ENCODE data around the gene TOMT. TPM values are rescaled to one million over a fixed set of nuclear protein-coding genes. Genes with fewer than 3 reads are reported as not detected.
A peak's percentile ranks its signal among the peaks of the same experiment; 100 is the strongest.

The TOMT gene
- total RNA-seq, 1 experiment from 2014 or later, result not detected

DNA sequence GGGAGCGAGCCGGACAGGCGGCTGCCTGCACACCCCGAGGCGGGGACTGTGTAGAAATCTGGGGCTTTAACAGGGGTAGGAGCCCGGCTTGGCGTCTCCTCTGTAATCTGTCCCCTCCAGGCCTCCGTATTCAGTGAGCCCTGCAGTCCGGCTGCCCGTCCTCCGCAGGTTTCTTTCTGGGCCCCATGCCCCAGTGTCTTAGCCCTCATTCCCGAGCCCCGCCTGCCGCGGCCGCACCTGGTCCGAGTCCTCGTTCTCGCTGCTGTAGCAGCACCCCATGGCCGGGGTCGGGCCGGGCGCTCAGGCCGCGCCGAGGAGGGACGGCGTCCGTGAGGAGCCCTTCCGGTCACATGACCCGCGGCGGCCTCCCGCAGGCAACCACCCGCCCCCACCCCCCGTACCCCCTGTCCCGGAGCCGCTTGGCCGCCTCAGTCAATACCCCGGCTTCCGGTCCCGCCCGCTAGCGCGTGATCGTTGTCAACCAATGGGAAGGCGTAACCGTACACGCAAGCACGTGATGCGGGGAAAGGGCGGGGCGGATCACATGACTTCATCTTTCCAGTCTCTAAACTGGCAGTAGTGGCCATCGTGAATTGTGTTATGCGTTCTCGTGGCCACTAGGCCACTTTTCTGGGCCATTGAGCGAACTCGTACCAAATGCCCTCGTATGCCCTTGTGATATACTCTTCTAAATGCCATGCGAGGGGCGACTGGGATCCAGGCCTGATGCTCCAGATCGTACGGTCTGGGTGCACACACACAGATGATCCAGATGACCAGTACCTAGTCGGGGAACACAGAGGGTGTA is 2.6 kb upstream of the TOMT start, which contains the start of gene LAMTOR1:
TSS of gene LAMTOR1 (minus strand) at position 352 of the 808 bp plus-strand sequence. CDS start at position 279, 73 bp downstream.
- Mint-ChIP-seq H3K27me3 (ENCODE audit: unreplicated experiment) (no peaks in the 10 kb centered on the region), H3K27ac (ENCODE audit: unreplicated experiment) (peak within 1 kb of the TSS; percentile 71), H3K4me1 (ENCODE audit: low read depth, unreplicated experiment) (peaks cover 20% of the 10 kb centered on the region), H3K36me3 (ENCODE audit: insufficient read depth, unreplicated experiment) (peaks cover 36% of the 10 kb centered on the region), H3K4me3 (ENCODE audit: low read depth, unreplicated experiment) (peak within 1 kb of the TSS; percentile 75), H3K9me3 (ENCODE audit: low read depth, unreplicated experiment) (no peaks in the 10 kb centered on the region)
- TF ChIP-seq, protein P1, sequence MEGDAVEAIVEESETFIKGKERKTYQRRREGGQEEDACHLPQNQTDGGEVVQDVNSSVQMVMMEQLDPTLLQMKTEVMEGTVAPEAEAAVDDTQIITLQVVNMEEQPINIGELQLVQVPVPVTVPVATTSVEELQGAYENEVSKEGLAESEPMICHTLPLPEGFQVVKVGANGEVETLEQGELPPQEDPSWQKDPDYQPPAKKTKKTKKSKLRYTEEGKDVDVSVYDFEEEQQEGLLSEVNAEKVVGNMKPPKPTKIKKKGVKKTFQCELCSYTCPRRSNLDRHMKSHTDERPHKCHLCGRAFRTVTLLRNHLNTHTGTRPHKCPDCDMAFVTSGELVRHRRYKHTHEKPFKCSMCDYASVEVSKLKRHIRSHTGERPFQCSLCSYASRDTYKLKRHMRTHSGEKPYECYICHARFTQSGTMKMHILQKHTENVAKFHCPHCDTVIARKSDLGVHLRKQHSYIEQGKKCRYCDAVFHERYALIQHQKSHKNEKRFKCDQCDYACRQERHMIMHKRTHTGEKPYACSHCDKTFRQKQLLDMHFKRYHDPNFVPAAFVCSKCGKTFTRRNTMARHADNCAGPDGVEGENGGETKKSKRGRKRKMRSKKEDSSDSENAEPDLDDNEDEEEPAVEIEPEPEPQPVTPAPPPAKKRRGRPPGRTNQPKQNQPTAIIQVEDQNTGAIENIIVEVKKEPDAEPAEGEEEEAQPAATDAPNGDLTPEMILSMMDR (IDR thresholded peaks at IDR 0.05; ENCODE audit: unreplicated experiment), result no peak
- CTCF ChIA-PET, result no interaction called here
- intact Hi-C loops (cut with micrococcal nuclease; ENCODE audit: unreplicated experiment), result no loop called here
- BruUV-seq (replicated peaks), result no TSS peak
- DNase-seq, result peak; percentile 98

DNA sequence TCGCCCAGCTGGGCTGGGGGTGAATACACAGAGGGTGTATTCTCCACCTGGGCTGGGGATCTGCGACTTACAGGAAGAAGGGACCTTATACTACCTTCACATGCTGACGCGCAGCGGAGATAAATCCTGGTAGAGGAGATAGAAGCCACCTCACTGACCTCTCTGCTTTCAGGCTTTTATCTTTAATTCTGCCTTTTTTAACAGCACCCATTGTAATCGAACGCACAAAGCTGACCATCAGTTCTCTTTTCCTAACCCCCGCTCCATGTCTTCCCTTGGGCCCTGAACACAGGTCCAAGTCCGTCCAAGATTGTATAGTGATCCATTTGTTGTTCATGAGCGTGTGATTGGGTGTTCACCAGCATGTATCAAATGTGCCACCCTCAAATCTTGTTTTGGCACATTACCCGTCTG is 2.0 kb upstream of the TOMT start:
- intact Hi-C loops (cut with micrococcal nuclease; ENCODE audit: unreplicated experiment), result no loop called here
- TSS peak; percentile 72 for BruUV-seq (replicated peaks)
- DNase-seq, result no peak

DNA sequence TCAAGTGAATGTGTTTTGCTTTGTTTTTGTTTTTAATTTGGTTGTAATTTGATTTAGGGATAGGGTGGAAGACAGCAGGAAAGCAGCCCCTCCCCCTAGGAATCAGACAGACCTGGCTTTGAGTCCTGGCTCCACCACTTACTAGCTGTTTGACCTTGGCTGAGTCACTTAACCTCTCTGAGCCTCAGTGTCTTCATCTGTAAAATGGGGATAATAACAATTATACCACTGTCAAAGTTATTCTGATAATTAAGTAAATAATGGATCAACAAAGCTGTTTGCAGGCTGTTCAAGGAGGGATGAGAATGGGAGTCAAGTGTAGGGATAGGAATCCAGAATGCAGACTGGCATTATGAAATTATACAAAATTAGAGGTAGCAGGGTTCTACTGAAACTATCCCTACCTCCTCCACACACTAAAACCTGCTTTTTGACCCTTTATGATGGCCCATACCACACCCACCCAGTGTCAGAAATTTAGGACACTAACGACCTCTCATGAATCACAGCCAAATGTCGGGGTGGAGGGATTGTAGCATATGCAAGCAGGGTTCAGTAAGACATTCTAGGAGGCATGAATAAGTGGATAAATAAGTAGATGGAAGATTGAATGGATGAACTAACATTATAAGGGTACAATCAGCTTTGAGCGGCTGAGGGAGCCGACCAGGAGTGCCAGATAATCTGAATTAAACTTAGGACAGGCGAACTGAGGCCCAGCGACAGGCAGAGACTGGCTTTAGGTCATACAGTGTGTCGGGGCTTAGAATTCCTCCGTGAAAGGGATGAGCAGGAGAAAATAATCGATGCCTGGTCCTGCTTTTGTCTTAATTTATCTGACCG is 5.8 kb downstream of the TOMT start:
- Mint-ChIP-seq H3K9me3 (ENCODE audit: low read depth, unreplicated experiment) (no peaks in the 10 kb centered on the region), H3K27ac (ENCODE audit: unreplicated experiment) (peak overlapping the region; percentile 100), H3K27me3 (ENCODE audit: unreplicated experiment) (peaks cover 7% of the 10 kb centered on the region), H3K4me1 (ENCODE audit: low read depth, unreplicated experiment) (peaks cover 9% of the 10 kb centered on the region), H3K36me3 (ENCODE audit: insufficient read depth, unreplicated experiment) (peaks cover 24% of the 10 kb centered on the region), H3K4me3 (ENCODE audit: low read depth, unreplicated experiment) (peak overlapping the region; percentile 95)
- CTCF ChIA-PET, result interaction anchor here (0.7 to 1.4 kb wide), 4 partner anchors 9 to 319 kb away, joined by 3 to 6 read pairs (median 4); no protein-coding TSS in a partner anchor
- intact Hi-C loops (cut with micrococcal nuclease; ENCODE audit: unreplicated experiment), result no loop called here
- BruUV-seq (replicated peaks), result TSS peak; percentile 83
- DNase-seq, result no peak
- TF ChIP-seq, protein P1 (IDR thresholded peaks at IDR 0.05; ENCODE audit: unreplicated experiment), result no peak

More for the DNA sequence above, 2.0 kb upstream of the TOMT start:
- no peaks in the 10 kb centered on the region for H3K9me3 Mint-ChIP-seq (ENCODE audit: low read depth, unreplicated experiment)
- CTCF ChIA-PET, result no interaction called here
- H3K4me3 Mint-ChIP-seq (ENCODE audit: low read depth, unreplicated experiment), result peak overlapping the region; percentile 75
- peaks cover 36% of the 10 kb centered on the region for H3K36me3 Mint-ChIP-seq (ENCODE audit: insufficient read depth, unreplicated experiment)
- TF ChIP-seq, protein P1 (IDR thresholded peaks at IDR 0.05; ENCODE audit: unreplicated experiment), result no peak
- peaks cover 20% of the 10 kb centered on the region for H3K4me1 Mint-ChIP-seq (ENCODE audit: low read depth, unreplicated experiment)
- H3K27me3 Mint-ChIP-seq (ENCODE audit: unreplicated experiment), result no peaks in the 10 kb centered on the region
- peak overlapping the region; percentile 71 for H3K27ac Mint-ChIP-seq (ENCODE audit: unreplicated experiment)

DNA sequence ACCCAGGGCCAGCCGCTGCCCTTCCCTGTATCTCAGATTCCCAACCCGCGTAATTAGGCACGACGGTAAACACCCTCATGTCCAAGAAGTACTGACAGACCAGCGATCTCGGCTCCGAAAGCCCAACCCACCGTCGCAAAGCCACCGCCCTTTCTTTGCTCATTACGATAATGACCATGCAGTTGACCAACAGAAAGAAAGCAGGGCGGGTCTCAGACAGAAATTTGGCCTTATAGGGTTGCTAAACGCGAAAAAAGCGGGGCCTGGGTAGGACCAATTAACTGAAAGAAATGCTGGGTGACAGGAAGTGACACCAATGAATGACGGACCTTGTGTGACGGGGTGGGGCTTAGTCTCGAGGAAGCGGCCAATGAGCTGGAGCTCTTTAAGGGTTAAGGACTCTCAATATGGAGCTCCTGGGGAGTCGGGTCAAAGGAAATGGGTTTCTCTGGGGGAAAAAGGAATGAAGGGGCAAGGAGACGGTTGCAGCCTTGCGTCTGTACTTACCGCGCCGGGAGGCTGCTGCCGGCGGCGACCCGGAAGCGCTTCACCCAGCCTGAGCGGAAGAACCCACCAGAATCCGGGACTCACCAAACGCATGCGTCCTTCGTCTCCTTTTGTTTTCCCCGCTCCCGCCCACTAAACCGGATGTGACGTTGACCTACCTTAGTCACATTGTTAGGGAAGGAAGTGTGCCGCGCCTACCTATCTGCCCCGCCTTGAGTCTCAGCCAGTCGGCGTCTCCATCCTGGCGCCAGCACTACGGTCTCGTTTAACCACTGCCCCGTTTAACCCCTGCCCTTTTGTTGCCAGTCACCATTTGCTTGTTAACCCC is 6.6 kb downstream of the TOMT start, which contains the start of gene ANAPC15:
TSS of gene ANAPC15 (minus strand) at position 553 of the 835 bp plus-strand sequence. CDS start 1,419 bp downstream, outside the sequence.
- peaks cover 13% of the 10 kb centered on the region for H3K27me3 Mint-ChIP-seq (ENCODE audit: unreplicated experiment)
- TF ChIP-seq, protein P1 (IDR thresholded peaks at IDR 0.05; ENCODE audit: unreplicated experiment), result no peak
- peaks cover 9% of the 10 kb centered on the region for H3K4me1 Mint-ChIP-seq (ENCODE audit: low read depth, unreplicated experiment)
- H3K27ac Mint-ChIP-seq (ENCODE audit: unreplicated experiment), result peak within 1 kb of the TSS; percentile 100
- CTCF ChIA-PET, result interaction anchor here (1.0 to 1.4 kb wide), 4 partner anchors 71 to 322 kb away, joined by 3 to 6 read pairs (median 4); partner anchors contain the start of gene CLPB
- intact Hi-C loops (cut with micrococcal nuclease; ENCODE audit: unreplicated experiment), result no loop called here
- peak; percentile 96 for DNase-seq
- no peaks in the 10 kb centered on the region for H3K9me3 Mint-ChIP-seq (ENCODE audit: low read depth, unreplicated experiment)
- peak within 1 kb of the TSS; percentile 95 for H3K4me3 Mint-ChIP-seq (ENCODE audit: low read depth, unreplicated experiment)
- BruUV-seq (replicated peaks), result no TSS peak
- peaks cover 24% of the 10 kb centered on the region for H3K36me3 Mint-ChIP-seq (ENCODE audit: insufficient read depth, unreplicated experiment)
